Stimulated activated CD8-positive, alpha-beta memory T cell treated with anti-CD3 and anti-CD28 coated beads, Interleukin-12 subunit alpha, Interleukin-12 subunit beta, amount 100 ng/mL, for 4 hours (primary cell): ENCODE results near the gene CIPC.

Experiments
- DNase-seq: peaks from one replicate; pipeline ENCODE4 v3.0.0-alpha.2; 2020; ENCODE audit warnings: low read depth

The CIPC gene

DNA sequence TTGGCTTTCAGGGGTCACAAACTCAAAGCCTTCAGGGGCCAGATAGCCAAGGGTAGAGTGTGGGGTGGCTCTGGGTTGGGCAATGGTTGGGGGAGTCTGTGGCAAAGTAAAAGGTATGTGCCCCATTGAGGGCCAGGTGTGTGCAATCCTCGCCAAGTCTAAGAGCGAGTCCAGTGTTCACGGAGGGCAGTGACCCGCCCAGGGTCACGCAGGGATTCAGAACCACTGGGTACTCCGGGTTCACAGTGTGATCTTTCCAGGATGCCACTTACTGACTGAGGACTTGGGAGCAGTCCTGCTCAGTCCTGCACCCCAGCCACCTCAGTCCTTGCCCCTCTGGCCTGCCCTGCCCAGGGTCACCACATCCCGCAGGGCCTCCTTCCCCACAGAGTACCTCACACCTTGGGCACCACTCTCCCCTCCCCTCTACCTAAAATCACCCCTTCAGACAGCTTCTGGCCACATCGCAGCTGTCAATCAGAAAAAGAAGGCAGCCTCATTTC is 27.8 kb downstream of the CIPC start:
- no peak for DNase-seq

DNA sequence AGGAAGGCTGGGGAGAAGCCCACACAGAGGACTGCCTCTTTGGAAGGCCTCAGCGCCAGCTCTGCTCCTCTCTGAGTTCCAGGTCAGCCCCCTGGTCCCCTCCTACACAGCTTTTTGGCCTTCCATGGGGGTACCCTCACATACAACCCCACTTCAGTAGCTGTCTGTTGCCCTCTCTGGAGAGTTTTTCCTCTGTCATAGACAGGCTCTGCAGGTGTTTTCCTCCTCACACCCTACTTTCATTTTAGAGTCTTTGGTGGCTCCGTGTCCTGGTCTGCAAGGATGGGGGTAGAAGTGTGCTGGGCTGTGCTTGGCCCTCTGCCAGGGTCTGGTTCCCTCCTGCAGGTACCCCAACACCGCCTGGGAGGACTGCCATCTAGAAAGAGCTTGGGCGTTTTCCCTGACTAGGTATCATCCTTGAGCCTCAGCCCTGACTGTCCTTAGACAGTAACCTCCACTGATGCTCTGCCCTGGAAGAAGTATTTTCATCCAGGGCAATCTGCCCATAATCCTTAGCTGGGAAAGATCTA is 28.5 kb downstream of the CIPC start:
- no peak for DNase-seq

DNA sequence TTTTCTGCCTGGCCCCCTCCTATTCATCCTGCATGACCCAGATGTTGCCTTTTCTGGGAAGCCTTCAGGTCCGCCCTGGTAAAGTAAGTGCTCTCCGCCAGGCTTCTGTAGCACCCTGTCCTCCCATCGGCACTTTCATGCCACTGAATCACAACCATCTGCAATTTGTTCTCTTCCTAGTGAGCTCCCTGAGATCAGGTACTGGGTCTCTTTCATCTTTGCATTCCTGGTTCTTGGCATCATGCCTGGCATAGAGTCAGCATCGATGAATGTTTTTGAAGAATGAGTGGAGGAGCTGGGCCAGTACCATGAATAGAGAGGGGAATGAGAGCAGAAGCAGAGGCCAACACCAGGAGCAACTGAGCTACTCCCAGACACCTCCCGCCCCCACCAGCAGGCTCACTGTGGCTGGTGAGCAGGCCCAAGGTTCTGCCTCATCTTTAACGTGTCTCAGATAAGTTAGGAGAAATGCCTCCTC is 30.4 kb downstream of the CIPC start:
- no peak for DNase-seq

DNA sequence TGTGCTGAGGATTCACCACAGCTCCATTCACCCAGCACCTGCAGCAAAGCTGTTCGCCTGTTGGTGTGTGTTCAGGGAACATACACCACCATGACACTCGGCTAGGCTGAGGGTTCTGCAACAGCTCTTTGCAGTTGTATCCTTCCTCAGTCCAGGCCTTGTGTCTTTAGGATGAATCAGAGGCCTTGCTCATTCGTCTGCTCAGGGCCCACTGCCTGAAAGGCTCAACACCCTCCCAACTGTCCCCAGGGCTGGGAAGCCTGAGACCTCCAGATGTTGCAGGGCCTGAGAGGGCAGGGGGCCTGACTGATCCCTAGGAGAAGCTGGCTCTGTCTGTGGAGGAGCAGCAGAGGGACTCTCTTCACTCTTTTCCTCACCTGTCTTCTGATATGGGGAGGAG is 32.3 kb downstream of the CIPC start:
- no peak for DNase-seq

DNA sequence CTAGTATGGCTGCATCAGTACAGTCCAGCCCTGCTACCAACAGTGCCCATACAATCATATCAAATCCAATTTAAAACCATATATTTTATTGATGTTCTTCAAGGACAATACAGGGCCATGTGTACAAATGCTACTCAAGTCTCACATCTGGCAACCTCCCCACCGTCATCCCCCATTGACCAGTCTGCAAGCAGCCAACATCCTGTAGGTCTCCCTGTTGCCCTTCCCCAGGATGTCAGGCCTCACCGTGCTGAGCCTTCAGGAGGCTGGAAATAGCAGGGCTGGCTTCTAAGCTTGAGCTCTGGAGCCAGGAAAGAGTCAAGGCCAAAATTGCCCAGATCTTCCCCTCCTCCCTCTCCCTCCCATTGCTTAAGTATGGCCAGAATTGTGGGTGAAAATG is 33.1 kb downstream of the CIPC start:
- DNase-seq, result no peak

DNA sequence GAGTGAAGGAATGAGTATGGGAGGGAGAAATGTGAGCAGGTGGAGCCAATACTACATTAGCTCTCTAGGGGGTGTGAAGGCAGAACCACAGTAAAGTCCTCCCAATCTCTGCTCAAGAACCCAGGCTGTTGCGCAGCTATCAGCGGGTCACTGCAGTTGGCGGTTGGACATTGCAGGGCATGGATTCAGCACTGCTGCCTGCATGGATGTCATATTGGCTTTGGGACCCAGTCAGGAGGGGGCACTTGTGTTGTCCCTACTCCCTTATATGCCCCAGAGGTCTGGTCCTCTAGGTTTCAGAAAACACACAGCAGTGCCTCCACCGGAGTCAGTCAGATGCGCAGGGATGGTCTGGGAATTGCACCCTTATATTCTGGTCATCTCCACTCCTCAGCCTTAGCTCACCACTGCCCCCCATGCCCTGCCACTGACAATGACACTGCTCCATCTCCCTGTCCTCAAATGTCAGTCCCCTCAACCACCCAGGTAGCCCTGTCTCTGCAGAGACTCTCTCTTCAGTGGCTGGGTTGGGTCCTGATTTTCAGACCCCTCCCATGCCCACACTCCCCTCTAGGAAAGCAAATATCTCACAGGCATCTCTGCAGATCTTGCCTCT is 33.9 kb downstream of the CIPC start:
- no peak for DNase-seq

DNA sequence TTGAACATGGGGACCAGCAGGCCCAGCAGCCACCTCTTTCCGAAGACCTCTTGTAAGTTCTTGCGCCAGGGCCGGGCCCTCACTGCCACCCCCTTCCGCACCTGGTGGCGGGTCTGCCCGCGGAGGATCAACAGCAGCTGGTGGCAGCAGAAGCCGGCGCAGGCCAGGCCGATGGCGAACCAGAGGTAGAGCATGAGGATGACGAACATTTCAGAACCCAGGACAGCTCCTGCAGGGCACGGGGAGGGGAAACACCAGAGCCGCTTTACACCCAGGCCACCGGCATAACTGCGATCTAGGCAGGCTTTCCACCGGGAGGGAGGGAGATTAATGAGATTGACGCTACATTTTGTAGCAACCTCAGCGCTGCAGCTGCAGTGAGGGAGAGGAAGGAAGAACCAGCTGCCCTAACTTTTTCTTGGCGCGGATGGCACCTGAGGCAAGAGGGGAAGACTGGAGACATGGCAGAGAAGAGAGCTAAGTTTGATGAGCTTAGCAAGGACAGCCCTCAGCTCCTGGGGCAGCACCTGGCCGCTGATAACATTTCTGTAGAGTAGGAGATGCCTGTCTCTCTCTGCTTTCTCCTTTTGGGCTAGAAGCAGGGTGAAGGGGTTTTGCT is 35.8 kb downstream of the CIPC start:
- DNase-seq, result no peak

DNA sequence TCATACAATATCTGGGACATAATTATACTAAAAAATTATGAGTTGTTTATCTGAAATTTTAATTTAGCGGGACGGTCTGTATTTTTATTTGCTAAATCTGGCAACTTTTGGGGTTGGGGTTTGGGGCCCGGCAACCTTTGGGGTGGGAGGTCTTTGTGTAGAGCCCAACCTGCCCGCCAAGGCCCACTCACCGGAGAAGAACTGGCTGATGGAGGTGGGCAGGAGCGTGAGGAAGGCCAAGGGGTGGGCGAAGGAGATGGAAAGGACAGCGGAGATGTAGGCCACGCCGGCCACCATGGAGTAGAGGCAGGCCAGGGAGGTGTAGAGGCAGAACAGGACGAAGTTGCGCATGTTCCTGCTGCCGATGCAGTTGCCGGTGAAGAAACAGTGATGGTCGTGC is 41.0 kb downstream of the CIPC start:
- no peak for DNase-seq

DNA sequence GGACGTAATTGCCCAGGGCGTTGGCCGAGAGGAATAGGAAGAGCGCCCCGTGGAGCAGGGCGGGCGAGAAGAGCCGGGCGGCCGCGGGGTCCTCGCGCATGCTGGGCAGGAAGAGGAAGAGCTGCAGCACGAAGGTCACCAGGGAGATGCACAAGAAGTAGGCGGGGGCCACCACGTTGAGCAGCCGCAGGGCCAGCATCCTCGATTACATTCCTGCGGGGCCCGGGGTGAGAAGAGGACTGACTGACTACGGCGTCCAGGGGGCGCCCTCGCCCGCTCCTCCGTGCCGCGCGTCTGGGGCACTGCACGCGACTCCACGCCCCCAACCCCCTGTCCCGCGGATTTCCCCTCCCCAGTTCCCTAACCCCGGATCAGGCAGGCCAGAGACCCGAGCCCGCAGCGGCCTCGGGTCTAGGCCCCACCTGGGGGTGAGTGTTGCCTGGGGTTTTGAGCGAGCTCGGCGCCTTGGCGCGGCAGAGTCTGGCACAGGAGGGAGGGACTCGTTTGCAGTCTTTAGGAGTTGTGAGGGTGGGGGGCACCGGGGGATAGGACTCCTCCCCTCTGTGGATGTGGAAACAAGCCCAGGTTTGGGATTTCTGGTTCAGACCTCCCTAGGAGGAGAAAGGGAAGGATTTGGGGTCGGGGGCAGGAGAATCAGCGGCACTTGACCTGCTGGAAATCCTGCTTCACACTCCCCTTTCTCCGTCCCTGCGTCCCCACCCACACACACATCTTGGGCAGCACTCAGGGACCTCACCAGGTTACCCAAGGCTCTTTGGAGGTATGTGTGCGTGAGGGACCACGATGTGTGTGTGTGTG is 41.7 kb downstream of the CIPC start:
- DNase-seq, result no peak

DNA sequence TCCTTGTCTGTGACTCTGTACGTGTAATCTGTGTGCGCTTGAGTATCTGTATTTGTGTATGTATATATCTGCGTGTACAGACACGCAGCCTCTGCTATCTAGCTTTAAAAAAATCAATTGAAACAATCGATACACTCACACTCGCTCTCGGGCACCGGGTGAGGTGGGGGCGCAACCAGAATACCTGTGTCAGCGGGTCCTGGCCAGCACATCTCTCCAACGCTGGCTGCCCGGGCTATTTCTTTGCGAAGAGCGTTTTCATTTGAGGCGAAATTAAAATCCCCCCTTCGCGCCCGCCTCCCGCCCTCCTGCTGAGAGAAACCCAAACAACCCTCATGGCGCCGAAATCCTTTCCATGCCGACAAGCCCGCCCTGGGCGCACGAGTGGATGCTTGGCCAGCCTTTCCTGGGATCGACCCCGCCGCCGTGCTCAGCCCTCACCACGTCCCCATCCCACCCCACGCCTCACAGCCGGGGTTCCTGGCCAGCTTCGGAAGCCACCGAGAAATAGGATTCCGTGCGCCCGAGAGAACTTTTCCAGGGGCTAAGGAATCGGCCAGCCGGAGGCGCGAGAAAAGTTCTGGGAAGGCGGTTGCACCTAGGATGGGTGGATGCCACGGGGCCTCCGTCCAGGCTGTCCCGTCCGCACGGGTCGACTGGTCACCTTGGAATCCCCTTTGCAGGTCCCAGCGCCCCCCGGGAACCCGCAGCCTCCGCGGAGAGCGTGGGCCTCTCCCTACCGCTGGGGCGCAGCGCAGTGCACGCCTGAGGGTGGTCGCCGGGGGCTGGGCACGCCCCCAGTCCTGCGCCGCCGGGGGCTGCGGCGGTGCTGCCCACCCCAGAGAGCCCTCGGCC is 42.5 kb downstream of the CIPC start:
- no peak for DNase-seq

DNA sequence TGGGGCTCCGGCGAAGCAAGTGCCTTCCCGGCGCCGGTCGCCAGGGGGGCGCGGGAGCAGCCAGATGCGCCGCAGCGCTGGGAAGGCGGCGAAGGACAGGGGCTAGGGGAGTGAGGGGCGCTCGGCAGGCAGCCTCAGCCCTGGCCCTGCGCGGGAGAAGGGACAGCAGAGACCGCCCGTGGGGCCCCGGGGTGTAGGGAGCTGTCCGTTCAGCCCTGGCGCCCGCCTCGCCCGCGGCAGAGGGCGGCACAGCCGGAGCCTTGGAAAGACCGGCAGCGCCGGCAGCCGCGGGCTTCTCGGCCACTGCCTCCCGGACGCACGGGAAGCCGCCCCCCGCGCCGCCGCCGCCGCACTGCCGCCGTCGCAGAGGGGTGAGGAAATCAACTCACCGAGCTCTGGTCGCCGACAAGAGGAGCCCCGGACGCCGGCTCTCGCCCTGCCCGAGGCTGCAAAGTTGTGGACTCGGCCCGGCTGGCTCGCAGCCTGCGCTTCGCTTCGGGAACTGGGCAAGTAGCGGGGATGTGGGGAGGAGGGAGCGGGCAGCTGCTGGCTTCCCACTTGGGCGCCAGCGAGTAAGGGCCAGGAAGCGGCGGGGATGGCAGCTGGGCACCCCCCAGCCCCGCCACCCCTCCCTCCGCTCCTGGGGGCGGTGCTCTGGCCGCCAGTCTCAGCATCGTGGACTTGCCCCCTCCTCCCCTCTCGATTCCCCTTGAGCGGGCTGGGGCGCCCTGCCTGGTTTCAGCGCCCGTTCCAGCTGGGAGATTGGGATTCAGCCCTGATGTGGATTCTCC is 43.4 kb downstream of the CIPC start, which contains the start of gene ZDHHC22:
Gene ZDHHC22, minus strand, starts transcription at position 578 of the 791 bp plus-strand sequence. CDS start 2,053 bp downstream, outside the sequence.
- no peak for DNase-seq

DNA sequence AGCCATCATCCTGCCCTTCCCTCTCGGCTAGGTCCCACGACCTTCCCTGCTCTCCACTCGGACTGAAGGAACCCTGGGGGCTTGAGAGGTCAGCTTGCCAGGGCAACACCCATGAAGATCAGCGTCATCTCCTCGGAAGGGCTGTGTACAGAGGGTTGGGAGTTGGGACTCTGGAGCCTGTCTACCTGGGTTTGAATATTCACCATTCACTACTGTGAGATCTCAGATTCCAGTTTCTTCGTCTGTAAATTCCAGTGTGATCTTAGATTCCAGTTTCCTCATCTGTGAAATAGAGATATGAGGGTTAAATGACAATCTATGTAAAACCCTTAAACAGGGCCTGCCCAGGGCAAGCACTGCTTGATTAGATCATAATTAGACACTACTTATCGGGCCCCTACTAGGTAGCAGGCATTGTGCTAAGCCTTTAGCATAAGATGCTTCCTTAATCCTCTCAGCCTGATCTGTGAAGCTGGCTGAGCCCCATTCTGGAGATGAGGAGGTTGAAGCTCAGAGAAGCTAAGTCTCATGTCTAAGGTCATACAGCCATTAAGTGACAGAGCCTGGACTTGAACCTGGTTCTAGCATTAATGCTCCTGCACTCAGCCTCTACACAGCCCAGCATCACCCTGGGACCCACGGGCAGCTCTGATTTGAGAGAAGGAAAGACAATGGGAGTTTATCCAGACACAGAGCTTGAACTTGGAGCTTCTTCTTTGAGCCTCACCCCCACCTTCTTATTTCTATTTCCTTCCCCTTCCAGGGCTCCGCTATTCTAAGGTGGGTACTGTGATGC is 44.1 kb downstream of the CIPC start:
- DNase-seq, result no peak

DNA sequence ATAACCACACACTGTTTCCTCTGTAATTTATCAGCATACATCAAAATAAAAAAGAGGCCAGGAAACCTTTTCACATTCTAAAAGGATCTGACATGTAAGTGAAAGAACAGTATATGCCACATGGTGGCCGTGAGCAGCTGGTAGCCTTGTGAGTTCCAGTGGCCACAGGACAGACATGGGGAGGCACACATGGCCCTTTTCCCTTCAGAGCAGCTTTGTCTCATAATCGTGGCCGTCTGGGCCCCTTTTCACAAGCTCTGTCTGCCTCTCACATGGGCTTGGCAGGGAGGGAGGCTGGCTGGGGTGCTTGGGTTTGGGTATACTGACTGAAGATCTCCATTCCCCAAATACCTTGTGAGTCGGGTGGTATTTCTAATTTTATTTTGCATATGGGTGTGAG is 45.0 kb downstream of the CIPC start:
- no peak for DNase-seq

DNA sequence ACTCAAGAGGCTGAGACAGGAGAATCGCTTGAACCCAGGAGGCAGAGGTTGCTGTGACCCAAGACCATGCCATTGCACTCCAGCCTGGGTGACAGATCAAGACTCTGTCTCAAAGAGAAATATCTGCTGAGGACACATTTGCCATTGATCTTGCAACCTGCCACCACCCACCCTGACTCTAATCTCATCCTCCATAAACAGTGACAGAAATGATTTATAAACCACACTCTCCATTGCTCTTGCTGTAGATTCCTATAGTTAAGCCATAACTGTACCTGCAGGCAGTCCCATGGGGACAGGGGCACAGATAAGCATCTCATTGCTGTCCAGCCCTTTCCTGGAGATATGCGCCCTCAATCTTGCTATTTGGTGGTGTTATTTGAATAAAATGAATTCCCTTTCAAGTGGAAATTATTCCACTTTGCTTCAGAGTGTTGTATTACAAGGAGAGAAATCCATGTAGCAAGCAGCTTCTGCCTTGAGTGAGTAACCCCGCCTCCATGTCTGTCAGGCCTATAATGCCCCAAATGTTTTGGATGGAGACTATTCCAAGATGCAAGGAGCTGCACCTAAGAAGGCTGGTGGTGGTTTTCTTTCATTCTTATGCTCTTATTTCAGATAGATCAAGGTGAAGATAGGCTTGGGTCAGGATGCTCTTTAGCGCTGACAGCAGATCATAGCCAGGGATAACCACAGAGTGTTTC is 46.5 kb downstream of the CIPC start:
- no peak for DNase-seq

DNA sequence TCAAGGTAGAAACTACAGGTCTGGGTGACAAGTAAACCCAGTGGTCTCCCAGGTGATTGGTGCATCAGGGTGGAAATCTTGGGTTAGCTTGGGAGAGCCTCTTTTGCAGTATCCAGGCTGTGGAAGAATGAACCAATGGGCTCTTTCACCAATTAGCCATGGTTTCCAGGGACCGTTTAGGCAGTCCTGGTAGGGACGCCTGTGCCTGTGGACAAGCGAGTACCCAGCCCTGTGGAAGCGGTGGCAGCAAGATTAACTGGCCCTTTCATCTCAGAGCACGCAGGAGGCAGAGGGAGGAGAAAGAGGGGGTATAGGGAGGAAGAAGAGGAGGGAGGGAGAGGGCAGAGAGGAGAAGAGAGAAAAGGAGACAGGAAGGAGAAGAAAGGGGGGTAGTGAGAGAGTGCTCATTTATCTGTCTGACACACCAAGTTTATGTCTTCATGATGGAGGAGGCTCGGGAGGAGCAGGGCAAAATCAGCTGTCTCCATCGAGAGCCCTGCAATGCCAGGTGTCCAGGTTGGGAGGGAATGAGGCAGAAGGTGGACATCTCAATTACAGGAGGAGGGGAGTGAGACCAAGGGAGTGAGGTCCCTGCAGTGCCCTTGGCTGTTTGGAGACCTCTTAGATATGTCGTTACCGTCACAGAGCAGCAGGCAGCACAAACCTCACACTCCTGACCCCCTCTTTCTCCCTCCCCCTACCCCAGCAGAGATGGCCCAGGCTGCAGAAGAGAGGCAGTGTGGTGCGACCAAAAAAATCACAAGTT is 48.1 kb downstream of the CIPC start:
- DNase-seq, result no peak

DNA sequence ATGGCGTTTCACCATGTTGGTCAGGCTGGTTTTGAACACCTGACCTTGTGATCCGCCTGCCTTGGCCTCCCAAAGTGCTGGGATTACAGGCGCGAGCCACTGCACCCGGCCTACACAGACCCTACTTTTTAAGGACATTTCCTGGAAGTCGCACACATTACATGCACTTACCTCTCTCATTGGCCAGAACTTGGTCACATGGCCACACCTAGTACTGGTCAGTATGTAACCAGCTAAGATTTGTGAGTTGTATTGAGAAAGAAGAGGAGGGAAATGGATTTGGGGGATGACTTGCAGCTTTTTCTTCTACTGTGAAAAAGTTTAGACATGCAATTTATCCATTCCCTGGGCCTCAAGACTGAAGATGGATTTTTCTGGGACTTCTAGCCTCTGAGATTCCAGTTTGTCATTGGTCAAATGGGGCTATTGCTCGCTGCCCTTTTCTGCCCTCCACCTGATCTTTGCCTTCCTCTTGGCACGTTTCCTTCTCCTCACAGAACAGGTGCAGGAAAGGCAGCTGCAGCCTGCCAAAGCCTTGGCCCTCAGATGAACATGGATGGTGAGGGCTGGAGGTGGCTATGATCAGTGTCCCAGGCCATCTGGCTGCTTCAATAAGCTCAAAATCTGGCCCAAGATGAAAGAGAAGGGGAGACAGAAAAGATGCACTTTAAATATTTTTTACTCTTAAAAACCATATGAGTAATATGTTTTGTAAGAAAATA is 50.6 kb downstream of the CIPC start:
- DNase-seq, result no peak

DNA sequence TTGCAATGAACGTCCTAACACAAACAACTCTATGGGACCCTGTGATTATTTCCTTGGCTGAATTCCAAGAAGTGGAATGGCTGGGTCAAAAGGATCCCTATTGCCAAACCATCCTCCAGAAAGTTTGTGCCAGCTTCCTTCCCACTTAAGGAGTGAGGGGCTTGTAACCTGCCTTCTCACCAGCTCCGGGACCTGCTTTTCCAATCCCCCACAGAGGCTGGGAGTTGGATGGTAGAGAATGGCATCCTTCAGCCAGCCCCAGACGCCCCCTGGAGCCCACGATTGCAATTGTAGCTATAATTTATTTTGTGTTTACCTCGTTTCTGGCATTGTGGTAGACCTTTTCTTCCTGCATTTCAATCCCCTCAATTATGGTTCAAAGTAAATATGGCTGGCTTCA is 53.2 kb downstream of the CIPC start:
- DNase-seq, result no peak
